ENCODE results near the gene CXCL5.

The CXCL5 gene

DNA sequence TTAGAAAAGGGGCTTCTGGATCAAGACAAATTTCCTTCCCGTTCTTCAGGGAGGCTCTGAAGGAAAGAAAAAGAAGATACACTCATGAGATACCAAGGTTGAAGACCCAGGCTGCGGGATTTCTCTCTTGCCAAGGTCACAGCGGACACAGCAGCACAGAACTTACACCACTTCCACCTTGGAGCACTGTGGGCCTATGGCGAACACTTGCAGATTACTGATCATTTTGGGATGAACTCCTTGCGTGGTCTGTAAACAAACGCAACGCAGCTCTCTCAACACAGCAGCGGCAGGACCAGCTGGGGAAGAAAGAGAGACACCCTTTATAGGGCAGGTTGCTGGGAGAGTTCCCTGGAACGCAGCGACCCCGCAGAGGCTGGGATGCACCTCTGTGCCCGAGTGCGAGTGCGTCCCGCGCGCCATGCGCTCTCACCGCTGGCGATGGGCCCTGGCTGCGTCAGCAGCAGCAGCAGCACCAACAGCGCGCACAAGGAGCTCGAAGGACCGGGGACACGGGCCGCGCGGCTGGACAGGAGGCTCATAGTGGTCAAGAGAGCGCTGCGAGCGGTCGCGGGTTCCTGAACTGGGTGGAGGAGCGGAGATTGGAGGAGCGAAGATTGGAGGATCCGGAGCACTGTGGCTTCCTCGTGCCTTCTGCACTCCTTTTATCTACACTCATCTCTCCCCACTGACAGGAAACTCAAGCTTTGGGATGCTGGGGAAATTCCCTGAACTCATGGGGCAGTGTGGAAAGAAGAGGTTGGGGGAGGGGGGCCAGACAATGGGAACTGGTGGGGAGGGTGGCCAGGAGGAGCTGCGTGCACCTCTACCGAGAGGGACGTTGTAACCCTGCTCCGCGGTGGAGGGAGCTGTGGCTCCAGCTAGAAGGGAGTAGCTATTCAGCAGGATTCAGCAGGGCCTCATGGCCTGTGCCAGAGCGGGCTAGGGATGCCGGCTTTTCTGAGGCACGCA, at the start of gene CXCL5:
Gene CXCL5 (minus strand): TSS at position 638 of the 972 bp plus-strand sequence. CDS start 96 bp downstream, at position 542.
- H3K4me3 ChIP-seq (ENCODE audit: low read depth, low read length), result peak within 1 kb of the TSS; percentile 63
- DNase-seq (ENCODE audit: low read depth), result peak; percentile 75
- TF ChIP-seq, protein P1, sequence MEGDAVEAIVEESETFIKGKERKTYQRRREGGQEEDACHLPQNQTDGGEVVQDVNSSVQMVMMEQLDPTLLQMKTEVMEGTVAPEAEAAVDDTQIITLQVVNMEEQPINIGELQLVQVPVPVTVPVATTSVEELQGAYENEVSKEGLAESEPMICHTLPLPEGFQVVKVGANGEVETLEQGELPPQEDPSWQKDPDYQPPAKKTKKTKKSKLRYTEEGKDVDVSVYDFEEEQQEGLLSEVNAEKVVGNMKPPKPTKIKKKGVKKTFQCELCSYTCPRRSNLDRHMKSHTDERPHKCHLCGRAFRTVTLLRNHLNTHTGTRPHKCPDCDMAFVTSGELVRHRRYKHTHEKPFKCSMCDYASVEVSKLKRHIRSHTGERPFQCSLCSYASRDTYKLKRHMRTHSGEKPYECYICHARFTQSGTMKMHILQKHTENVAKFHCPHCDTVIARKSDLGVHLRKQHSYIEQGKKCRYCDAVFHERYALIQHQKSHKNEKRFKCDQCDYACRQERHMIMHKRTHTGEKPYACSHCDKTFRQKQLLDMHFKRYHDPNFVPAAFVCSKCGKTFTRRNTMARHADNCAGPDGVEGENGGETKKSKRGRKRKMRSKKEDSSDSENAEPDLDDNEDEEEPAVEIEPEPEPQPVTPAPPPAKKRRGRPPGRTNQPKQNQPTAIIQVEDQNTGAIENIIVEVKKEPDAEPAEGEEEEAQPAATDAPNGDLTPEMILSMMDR (conservative IDR thresholded peaks at IDR 0.05; ENCODE audit: low read depth, low read length), result peak; percentile 50

DNA sequence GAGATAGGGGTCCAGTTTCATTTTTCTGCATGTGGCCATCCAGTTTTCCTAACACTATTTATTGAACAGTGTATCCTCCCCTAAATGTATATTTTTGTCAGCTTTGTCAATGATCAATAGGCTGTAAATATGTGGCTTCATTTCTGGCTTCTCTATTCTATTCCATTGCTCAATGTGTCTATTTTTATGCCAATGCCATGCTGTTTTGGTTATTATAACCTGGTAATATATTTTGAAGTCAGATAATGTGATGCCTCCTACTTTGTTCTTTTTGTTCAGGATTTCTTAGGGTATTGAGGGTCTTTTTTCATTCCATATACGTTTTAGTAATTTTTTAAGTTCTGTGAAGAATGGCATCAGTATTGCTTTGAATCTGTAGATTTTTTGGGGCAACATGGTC, 48.7 kb upstream of the CXCL5 start:
- TF ChIP-seq, protein P1 (conservative IDR thresholded peaks at IDR 0.05; ENCODE audit: low read depth, low read length), result no peak
- no peak for DNase-seq (ENCODE audit: low read depth)

DNA sequence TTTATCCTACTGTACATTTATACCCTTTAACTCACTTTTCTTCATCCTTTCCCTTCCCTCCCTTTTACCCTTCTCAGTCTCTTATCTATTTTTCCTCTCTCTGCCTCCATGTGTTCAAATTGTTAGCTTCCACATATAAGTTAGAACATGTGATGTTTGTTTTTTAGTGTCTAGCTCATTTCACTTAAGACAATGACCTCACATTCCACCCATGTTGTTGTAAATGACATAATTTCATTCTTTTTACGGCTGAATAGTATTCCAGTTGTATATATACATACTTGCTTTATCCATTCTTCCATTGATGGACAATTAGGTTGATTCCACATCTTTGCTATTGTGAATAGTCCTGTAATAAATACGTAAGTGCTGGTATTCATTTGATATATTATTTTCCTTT, 47.3 kb upstream of the CXCL5 start:
- TF ChIP-seq, protein P1 (conservative IDR thresholded peaks at IDR 0.05; ENCODE audit: low read depth, low read length), result no peak
- H3K4me3 ChIP-seq (ENCODE audit: low read depth, low read length), result no peak overlapping the region
- DNase-seq (ENCODE audit: low read depth), result no peak

More for the DNA sequence above, 48.7 kb upstream of the CXCL5 start:
- no peak overlapping the region for H3K4me3 ChIP-seq (ENCODE audit: low read depth, low read length)

DNA sequence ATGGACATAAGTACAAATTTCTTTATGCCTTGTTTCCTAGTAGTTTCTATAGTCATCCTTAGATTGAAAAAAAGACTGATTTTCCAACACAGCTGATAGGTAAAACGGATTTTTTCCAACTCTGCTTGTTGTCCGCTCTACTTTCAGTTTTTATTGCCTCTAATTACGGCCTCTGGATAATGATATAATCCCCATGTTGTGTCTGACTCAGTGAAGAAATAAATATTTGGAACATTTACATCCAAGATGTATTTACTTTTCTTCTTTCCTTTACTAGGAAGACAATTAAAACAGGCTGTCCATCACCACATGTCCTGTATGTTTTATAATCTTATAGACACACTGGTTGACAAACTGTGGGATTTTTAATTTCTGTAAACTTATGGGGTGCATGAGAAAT, 46.8 kb upstream of the CXCL5 start:
- no peak overlapping the region for H3K4me3 ChIP-seq (ENCODE audit: low read depth, low read length)
- TF ChIP-seq, protein P1 (conservative IDR thresholded peaks at IDR 0.05; ENCODE audit: low read depth, low read length), result no peak
- DNase-seq (ENCODE audit: low read depth), result no peak

DNA sequence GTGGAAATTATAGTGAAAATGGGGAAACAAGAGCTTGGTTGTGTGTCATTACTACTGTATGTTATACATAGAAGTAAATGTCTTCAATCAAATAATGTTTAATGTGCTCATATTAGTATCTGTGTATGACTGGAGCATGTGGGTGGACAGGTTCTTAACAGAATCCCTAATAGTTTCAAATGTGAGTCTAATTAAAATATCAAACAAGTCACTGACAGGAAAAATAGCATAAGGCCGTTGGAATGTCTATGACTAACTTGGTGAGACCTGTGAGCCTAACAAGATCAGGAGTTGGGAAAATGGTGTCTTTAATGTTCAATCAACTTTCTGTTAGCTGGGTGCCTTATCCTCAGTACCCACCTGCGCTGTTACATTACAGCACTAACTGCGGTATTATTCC, 46.2 kb upstream of the CXCL5 start:
- TF ChIP-seq, protein P1 (conservative IDR thresholded peaks at IDR 0.05; ENCODE audit: low read depth, low read length), result no peak
- peak; percentile 47 for DNase-seq (ENCODE audit: low read depth)
- H3K4me3 ChIP-seq (ENCODE audit: low read depth, low read length), result no peak overlapping the region

DNA sequence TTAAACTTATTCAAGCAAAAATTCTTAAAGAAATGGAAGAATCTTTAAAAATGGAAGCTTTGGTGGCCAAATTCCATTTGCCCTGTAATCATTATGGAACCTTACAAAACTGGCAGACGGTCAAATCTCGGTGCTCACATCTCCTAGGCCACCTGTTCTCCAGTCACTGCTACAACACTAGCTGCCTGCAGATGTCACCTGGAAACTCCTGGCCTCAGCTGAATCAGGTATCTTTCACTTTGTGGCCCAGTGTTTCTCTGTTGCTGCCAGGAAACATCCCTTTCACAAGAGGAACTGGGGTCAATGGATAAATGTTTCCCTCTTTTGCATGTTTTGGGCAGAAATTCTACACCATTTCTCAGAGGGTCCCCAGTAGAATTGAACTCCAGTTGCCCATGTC, 44.2 kb upstream of the CXCL5 start:
- no peak overlapping the region for H3K4me3 ChIP-seq (ENCODE audit: low read depth, low read length)
- TF ChIP-seq, protein P1 (conservative IDR thresholded peaks at IDR 0.05; ENCODE audit: low read depth, low read length), result no peak
- DNase-seq (ENCODE audit: low read depth), result no peak

Data from choroid plexus epithelial cell (primary cell).